Kidney (tissue), 14 donors: Measurements from ENCODE around the gene MYCL. TPM values are rescaled to one million over a fixed set of nuclear protein-coding genes. Genes with fewer than 3 reads are reported as not detected.
"Not testable (repeated sequence)": the region's sequence is repeated elsewhere in the genome, so short reads cannot be mapped to it uniquely, and the experiment has no call there.

Source experiments
- DNase-seq, 5 donors: peaks; one replicate each; pipeline ENCODE4 v3.0.0-alpha.2; 2013 to 2020
- FAIRE-seq: peaks from 2 replicates; lab custom pipeline; 2012; peaks lifted over from hg19 to GRCh38; lab: Jason Lieb, UNC
- H3K27ac ChIP-seq, 2 donors: one replicate each; pipeline ENCODE4 v1.7.0; 2013; ENCODE audit warnings: low read depth in 2 of 2, low read length in 2 of 2, inconsistent platforms in 1 of 2
- H3K27me3 ChIP-seq: one replicate; pipeline ENCODE4 v1.7.1; 2013; ENCODE audit warnings: low read length, inconsistent platforms; ENCODE audit not compliant: control insufficient read depth, insufficient read depth
- H3K36me3 ChIP-seq, 3 donors: one replicate each; pipeline versions ENCODE4 v1.7.0 to v1.7.1; 2013; ENCODE audit warnings: low read length in 3 of 3, control low read depth in 1 of 3, inconsistent platforms in 1 of 3; ENCODE audit not compliant: insufficient read depth in 3 of 3, control insufficient read depth in 2 of 3
- H3K4me1 ChIP-seq, 3 donors: one replicate each; pipeline versions ENCODE4 v1.7.0 to v1.7.1; 2013; ENCODE audit warnings: low read length in 3 of 3, inconsistent platforms in 1 of 3, low read depth in 1 of 3; ENCODE audit not compliant: control insufficient read depth in 2 of 3, insufficient read depth in 2 of 3
- H3K4me3 ChIP-seq, 3 donors: one replicate each; pipeline versions ENCODE4 v1.7.0 to v1.8.1; 2013; ENCODE audit warnings: low read length in 3 of 3, control low read depth in 1 of 3, inconsistent platforms in 1 of 3
- H3K9ac ChIP-seq, 3 donors: one replicate each; pipeline versions ENCODE4 v1.7.0 to v1.7.1; 2013; ENCODE audit warnings: low read length in 3 of 3, control low read depth in 1 of 3, inconsistent platforms in 1 of 3
- H3K9me3 ChIP-seq, 3 donors: one replicate each; pipeline versions ENCODE4 v1.7.0 to v1.7.1; 2013; ENCODE audit warnings: low read length in 3 of 3, control low read depth in 1 of 3, inconsistent platforms in 1 of 3; ENCODE audit not compliant: control insufficient read depth in 2 of 3, insufficient read depth in 1 of 3
- intact Hi-C: fragments of 100-400 bp; cut with DNase I; formaldehyde crosslinking; loops from one replicate; pipeline ENCODE4 v1.11.1; 2022
- polyA plus RNA-seq: library from polyadenylated mRNA; stranded (reverse); fragments of 350-450 nt; fragmentation: Illumina TruSeq; extraction: RNeasy Lipid Tissue Mini Kit (QIAGEN cat#74804); gene quantifications from one replicate; pipeline ENCODE4 v1.2.3, GENCODE V29; 2014; ENCODE audit warnings: low read depth, low replicate concordance; ENCODE audit not compliant: insufficient read depth
- total RNA-seq: library from RNA; stranded (reverse); fragmentation: NEBNext Ultra II Directional; extraction: Animal tissue kit (Norgen Biotek cat#: 25700); gene quantifications from one replicate; pipeline ENCODE4 v1.2.1, GENCODE V29; 2021
- TF ChIP-seq, protein P1 (sequence below): IDR thresholded peaks from 3 replicates; pipeline ENCODE4 v1.5.1; 2012; ENCODE audit warnings: mild to moderate bottlenecking, moderate library complexity, borderline replicate concordance; ENCODE audit not compliant: insufficient read depth; ENCODE audit errors: extremely low read depth
- donor health status: control.
- donor health status: control.
- donor health status: control.
- donor health status: control.
- donor health status: control.
- donor health status: DM: yes; HTN: yes; CAD: no.
- donor health status: Normal renal cell carcinoma (clear cell type).

MYCL gene
- total and polyA plus RNA-seq, 2 donors from 2014 or later = 1.7 to 4.2 TPM

DNA sequence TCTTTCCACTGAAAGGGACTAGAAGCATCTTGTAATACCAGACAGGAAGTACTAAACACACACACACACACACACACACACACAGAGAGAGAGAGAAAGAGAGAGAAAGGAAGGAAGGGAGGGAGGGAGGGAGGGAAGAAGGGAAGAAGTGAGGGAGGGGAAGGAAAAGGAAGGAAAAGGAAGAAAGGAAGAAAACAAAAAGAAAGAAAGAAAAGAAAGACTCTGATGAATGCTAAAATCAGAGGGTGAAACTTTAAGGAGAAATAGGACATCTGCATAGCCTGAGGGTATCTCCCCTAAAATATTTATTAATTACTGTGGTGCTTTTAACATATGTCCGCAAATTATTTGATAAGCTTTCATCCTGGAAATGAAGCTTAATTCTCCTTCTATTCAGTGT, 29.0 kb downstream of the MYCL start:
- Histone ChIP-seq H3K9ac (no peak overlapping the region), H3K27ac (no peak overlapping the region), H3K4me1 (peaks cover 0 to 3% (median 0%) of the 10 kb centered on the region in 3 donors), H3K27me3 (no peaks in the 10 kb centered on the region), H3K9me3 (no peaks in the 10 kb centered on the region), H3K36me3 (no peaks in the 10 kb centered on the region), H3K4me3 (no peak overlapping the region)
- DNase-seq (no peak), FAIRE-seq (no peak)
- TF ChIP-seq, protein P1, sequence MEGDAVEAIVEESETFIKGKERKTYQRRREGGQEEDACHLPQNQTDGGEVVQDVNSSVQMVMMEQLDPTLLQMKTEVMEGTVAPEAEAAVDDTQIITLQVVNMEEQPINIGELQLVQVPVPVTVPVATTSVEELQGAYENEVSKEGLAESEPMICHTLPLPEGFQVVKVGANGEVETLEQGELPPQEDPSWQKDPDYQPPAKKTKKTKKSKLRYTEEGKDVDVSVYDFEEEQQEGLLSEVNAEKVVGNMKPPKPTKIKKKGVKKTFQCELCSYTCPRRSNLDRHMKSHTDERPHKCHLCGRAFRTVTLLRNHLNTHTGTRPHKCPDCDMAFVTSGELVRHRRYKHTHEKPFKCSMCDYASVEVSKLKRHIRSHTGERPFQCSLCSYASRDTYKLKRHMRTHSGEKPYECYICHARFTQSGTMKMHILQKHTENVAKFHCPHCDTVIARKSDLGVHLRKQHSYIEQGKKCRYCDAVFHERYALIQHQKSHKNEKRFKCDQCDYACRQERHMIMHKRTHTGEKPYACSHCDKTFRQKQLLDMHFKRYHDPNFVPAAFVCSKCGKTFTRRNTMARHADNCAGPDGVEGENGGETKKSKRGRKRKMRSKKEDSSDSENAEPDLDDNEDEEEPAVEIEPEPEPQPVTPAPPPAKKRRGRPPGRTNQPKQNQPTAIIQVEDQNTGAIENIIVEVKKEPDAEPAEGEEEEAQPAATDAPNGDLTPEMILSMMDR = no peak
- intact Hi-C loops = no loop called here

DNA sequence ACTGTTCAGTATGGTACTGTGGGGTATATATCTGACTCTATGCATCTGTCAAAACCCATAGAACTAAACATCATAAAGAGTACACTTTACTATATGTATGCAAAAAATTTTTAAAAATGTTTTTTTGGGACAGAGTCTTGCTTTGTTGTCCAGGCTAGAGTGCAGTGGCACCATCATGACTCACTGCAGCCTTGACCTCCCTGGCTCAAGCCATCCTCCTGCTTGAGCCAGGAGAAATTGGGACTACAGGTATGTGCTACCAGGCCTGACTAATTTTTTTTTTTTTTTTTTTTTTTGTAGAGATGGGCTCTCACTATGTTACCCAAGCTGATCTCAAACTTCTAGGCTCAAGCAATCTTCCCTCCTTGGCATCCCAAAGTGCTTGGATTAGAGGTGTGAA, 29.9 kb downstream of the MYCL start:
- Histone ChIP-seq H3K4me1 (peaks cover 0 to 3% (median 0%) of the 10 kb centered on the region in 3 donors), H3K27me3 (no peaks in the 10 kb centered on the region), H3K27ac (no peak overlapping the region), H3K4me3 (no peak overlapping the region), H3K36me3 (no peaks in the 10 kb centered on the region), H3K9me3 (no peaks in the 10 kb centered on the region), H3K9ac (no peak overlapping the region)
- DNase-seq (no peak), FAIRE-seq (no peak)
- TF ChIP-seq, protein P1 = no peak
- intact Hi-C loops = no loop called here

DNA sequence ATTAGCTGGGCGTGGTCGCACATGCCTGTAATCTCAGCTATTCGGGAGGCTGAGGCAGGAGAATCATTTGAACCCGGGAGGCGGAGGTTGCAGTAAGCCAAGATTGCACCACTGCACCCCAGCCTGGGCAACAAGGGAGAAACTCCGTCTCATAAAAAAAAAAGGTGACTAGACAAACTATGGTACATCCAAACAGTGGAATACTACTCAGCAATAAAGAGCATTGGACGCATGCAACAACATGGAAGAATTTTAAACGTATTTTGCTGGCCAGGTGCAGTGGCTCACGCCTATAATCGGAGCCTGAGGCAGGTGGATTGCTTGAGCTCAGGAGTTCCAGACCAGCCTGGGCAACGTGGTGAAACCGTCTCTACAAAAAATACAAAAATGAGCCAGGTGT, 30.7 kb downstream of the MYCL start:
- FAIRE-seq, DNase-seq, H3K27ac ChIP-seq, H3K9me3 ChIP-seq, H3K4me3 ChIP-seq, H3K36me3 ChIP-seq, H3K4me1 ChIP-seq, H3K27me3 ChIP-seq, H3K9ac ChIP-seq, intact Hi-C loops: not testable (repeated sequence)

DNA sequence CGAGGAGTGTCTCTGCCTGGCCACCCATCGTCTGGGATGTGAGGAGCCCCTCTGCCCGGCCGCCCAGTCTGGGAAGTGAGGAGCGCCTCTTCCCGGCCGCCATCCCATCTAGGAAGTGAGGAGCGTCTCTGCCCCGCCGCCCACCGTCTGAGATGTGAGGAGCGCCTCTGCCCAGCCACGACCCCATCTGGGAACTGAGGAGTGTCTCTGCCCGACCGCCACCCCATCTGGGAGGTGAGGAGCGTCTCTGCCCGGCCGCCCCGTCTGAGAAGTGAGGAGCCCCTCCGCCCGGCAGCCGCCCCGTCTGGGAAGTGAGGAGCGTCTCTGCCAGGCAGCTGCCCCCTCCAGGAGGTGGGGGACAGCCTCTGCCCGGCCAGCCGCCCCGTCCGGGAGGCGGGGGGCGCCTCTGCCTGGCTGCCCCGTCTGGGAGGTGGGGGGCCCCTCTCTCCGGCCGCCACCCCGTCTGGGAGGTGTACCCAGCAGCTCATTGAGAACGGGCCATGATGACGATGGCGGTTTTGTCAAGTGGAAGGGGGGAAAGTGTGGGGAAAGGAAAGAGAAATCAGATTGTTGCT, 32.1 kb downstream of the MYCL start:
- H3K27ac ChIP-seq, H3K4me1 ChIP-seq, H3K9me3 ChIP-seq, FAIRE-seq, H3K4me3 ChIP-seq, H3K36me3 ChIP-seq, DNase-seq, H3K27me3 ChIP-seq, H3K9ac ChIP-seq, intact Hi-C loops: not testable (repeated sequence)
